Stimulated activated CD8-positive, alpha-beta memory T cell treated with anti-CD3 and anti-CD28 coated beads, Interleukin-12 subunit alpha, Interleukin-12 subunit beta, amount 100 ng/mL, for 4 hours (primary cell): Measurements from ENCODE around the gene NMRK2.
"Not testable (repeated sequence)": the region's sequence is repeated elsewhere in the genome, so short reads cannot be mapped to it uniquely, and the experiment has no call there.

ENCODE experiments used
- DNase-seq: peaks from one replicate; pipeline ENCODE4 v3.0.0-alpha.2; 2020; ENCODE audit warnings: low read depth

NMRK2 gene

GRCh38 chr19:3964256-3965194 is 31.7 kb downstream of the NMRK2 start:
- no peak for DNase-seq

- DNase-seq: no peak
Observed at GRCh38 chr19:3966051-3967017, 33.5 kb downstream of the NMRK2 start.

- DNase-seq: not testable (repeated sequence)
Observed at GRCh38 chr19:3967983-3968382, 35.1 kb downstream of the NMRK2 start.

GRCh38 chr19:3968556-3969434 is 35.9 kb downstream of the NMRK2 start:
- no peak for DNase-seq

GRCh38 chr19:3969435-3970312 is 36.8 kb downstream of the NMRK2 start:
- DNase-seq: no peak

- DNase-seq: no peak
Observed at GRCh38 chr19:3970313-3970807, 37.5 kb downstream of the NMRK2 start.

- DNase-seq: peak; percentile 88
Observed at GRCh38 chr19:3970808-3971598, 38.1 kb downstream of the NMRK2 start, which contains the start of gene DAPK3. Gene DAPK3 (minus strand): TSS chr19:3971099. CDS start chr19:3969735, 1,364 bp downstream.

- DNase-seq: no peak
Observed at GRCh38 chr19:3975144-3975543, 42.3 kb downstream of the NMRK2 start.

GRCh38 chr19:3975637-3976087 is 42.8 kb downstream of the NMRK2 start:
- DNase-seq: no peak

GRCh38 chr19:3976495-3977241 is 43.8 kb downstream of the NMRK2 start:
- DNase-seq: no peak

GRCh38 chr19:3977242-3978143 is 44.6 kb downstream of the NMRK2 start:
- no peak for DNase-seq

- no peak for DNase-seq
Observed at GRCh38 chr19:3978145-3978544, 45.3 kb downstream of the NMRK2 start.

GRCh38 chr19:3979289-3979673 is 46.4 kb downstream of the NMRK2 start:
- no peak for DNase-seq

- no peak for DNase-seq
Observed at GRCh38 chr19:3979674-3980352, 46.9 kb downstream of the NMRK2 start.

GRCh38 chr19:3980353-3981251 is 47.7 kb downstream of the NMRK2 start:
- DNase-seq: no peak

- DNase-seq: no peak
Observed at GRCh38 chr19:3981373-3981735, 48.5 kb downstream of the NMRK2 start.
